Endodermal cell (in vitro differentiated cells): ENCODE results near the gene TMEM151A. TPM values are rescaled to one million over a fixed set of nuclear protein-coding genes. Genes with fewer than 3 reads are reported as not detected.
"Not testable (repeated sequence)": the region's sequence is repeated elsewhere in the genome, so short reads cannot be mapped to it uniquely, and the experiment has no call there.

ENCODE experiments used
- DNase-seq: peaks from one replicate; pipeline ENCODE4 v3.0.0-alpha.2; 2017
- H3K27ac ChIP-seq: 2 replicates; pipeline ENCODE4 v1.5.1; 2013; ENCODE audit warnings: mild to moderate bottlenecking, low read depth, low read length, moderate library complexity
- H3K27me3 ChIP-seq: 2 replicates; pipeline ENCODE4 v1.6.1; 2013; ENCODE audit warnings: mild to moderate bottlenecking, low read length, moderate library complexity; ENCODE audit not compliant: insufficient read depth, control insufficient read depth, poor library complexity, severe bottlenecking
- H3K36me3 ChIP-seq: 2 replicates; pipeline ENCODE4 v1.7.0; 2013; ENCODE audit warnings: mild to moderate bottlenecking, low read length, moderate library complexity; ENCODE audit not compliant: control insufficient read depth, insufficient read depth
- H3K4me1 ChIP-seq: one replicate; pipeline ENCODE4 v1.7.0; 2013; ENCODE audit warnings: low read length; ENCODE audit not compliant: control insufficient read depth, insufficient read depth
- H3K4me3 ChIP-seq: 2 replicates; pipeline ENCODE4 v1.5.1; 2013; ENCODE audit warnings: mild to moderate bottlenecking, low read length, moderate library complexity
- H3K9ac ChIP-seq: 2 replicates; pipeline ENCODE4 v1.6.1; 2013; ENCODE audit warnings: mild to moderate bottlenecking, low read length, moderate library complexity; ENCODE audit not compliant: poor library complexity, severe bottlenecking; ENCODE audit errors: extremely low read depth
- H3K9me3 ChIP-seq: 2 replicates; pipeline ENCODE4 v1.6.1; 2013; ENCODE audit warnings: mild to moderate bottlenecking, low read length, moderate library complexity; ENCODE audit not compliant: control insufficient read depth
- H3K27ac Mint-ChIP-seq: 2 replicates; pipeline ENCODE4 v1.8.0; 2020; ENCODE audit warnings: mixed read lengths
- H3K27me3 Mint-ChIP-seq: 2 replicates; pipeline ENCODE4 v1.8.0; 2021; ENCODE audit warnings: mild to moderate bottlenecking, mixed read lengths; ENCODE audit not compliant: insufficient read depth
- H3K36me3 Mint-ChIP-seq: 2 replicates; pipeline ENCODE4 v1.8.0; 2020; ENCODE audit warnings: low read depth, mixed read lengths
- H3K4me1 Mint-ChIP-seq: 2 replicates; pipeline ENCODE4 v1.8.0; 2020; ENCODE audit warnings: mixed read lengths
- H3K4me3 Mint-ChIP-seq: 2 replicates; pipeline ENCODE4 v1.8.0; 2020; ENCODE audit warnings: mild to moderate bottlenecking, moderate library complexity, mixed read lengths
- H3K9me3 Mint-ChIP-seq: 2 replicates; pipeline ENCODE4 v1.8.0; 2020; ENCODE audit warnings: mild to moderate bottlenecking, mixed read lengths
- WGBS, 2 experiments: methylation state at CpG; one replicate each; pipeline versions ENCODE4 v1.1.5 to v1.1.7; 2013; ENCODE audit warnings: missing lambda C conversion rate in 2 of 2, mixed read lengths in 1 of 2; ENCODE audit not compliant: insufficient coverage in 1 of 2, insufficient read length in 1 of 2; 5-methylcytosine and 5-hydroxymethylcytosine counted together
- total RNA-seq, 2 donors: library from RNA; stranded (reverse); fragmentation: NEBNext Ultra II Directional in 1 of 2; extraction: Animal tissue kit (Norgen Biotek cat#: 25700) in 1 of 2; gene quantifications; 2 replicates in 1 of 2; 3 replicates in 1 of 2; pipeline ENCODE4 v1.2.1, GENCODE V29; 2021
- TF ChIP-seq, protein P1 (sequence below): fragments of 200-600 bp; sonication (generic); conservative IDR thresholded peaks from 2 replicates; pipeline ENCODE4 v1.5.0; 2021; ENCODE audit warnings: antibody characterized with exemption, mild to moderate bottlenecking

TMEM151A gene
- total RNA-seq, 2 donors from 2014 or later = 0.20 TPM; not detected in 1

DNA sequence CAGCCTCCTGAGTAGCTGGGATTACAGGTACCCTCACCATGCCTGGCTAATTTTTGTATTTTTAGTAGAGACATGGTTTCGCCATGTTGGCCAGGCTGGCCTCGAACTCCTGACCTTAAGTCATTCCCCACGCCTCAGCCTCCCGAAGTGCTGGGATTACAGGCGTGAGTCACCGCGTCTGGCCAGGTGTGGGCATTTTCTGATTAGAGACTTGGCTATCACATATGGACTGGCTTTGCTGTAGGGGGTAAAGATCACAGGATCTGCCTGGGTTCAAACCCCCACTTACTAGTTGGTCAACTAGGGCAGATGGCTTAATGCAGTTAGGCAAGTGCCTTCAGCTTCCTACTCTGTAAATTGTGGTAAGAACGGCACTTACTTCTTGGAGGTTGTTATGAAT, 18.6 kb downstream of the TMEM151A start:
- H3K36me3 Mint-ChIP-seq = no peaks in the 10 kb centered on the region
- no peaks in the 10 kb centered on the region for H3K9me3 Mint-ChIP-seq
- 92 to 94% methylated on average over 7 to 8 of the region's 8 CpGs for WGBS, 2 experiments
- Histone ChIP-seq H3K9ac (no peak overlapping the region), H3K36me3 (no peaks in the 10 kb centered on the region), H3K27me3 (no peaks in the 10 kb centered on the region), H3K27ac (no peak overlapping the region), H3K4me3 (no peak overlapping the region), H3K9me3 (no peaks in the 10 kb centered on the region), H3K4me1 (peaks cover 3% of the 10 kb centered on the region)
- H3K4me3 Mint-ChIP-seq = no peak overlapping the region
- peaks cover 5% of the 10 kb centered on the region for H3K4me1 Mint-ChIP-seq
- TF ChIP-seq, protein P1, sequence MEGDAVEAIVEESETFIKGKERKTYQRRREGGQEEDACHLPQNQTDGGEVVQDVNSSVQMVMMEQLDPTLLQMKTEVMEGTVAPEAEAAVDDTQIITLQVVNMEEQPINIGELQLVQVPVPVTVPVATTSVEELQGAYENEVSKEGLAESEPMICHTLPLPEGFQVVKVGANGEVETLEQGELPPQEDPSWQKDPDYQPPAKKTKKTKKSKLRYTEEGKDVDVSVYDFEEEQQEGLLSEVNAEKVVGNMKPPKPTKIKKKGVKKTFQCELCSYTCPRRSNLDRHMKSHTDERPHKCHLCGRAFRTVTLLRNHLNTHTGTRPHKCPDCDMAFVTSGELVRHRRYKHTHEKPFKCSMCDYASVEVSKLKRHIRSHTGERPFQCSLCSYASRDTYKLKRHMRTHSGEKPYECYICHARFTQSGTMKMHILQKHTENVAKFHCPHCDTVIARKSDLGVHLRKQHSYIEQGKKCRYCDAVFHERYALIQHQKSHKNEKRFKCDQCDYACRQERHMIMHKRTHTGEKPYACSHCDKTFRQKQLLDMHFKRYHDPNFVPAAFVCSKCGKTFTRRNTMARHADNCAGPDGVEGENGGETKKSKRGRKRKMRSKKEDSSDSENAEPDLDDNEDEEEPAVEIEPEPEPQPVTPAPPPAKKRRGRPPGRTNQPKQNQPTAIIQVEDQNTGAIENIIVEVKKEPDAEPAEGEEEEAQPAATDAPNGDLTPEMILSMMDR = no peak
- H3K27ac Mint-ChIP-seq = no peak overlapping the region
- DNase-seq = peak; percentile 39
- peaks cover 28% of the 10 kb centered on the region for H3K27me3 Mint-ChIP-seq

DNA sequence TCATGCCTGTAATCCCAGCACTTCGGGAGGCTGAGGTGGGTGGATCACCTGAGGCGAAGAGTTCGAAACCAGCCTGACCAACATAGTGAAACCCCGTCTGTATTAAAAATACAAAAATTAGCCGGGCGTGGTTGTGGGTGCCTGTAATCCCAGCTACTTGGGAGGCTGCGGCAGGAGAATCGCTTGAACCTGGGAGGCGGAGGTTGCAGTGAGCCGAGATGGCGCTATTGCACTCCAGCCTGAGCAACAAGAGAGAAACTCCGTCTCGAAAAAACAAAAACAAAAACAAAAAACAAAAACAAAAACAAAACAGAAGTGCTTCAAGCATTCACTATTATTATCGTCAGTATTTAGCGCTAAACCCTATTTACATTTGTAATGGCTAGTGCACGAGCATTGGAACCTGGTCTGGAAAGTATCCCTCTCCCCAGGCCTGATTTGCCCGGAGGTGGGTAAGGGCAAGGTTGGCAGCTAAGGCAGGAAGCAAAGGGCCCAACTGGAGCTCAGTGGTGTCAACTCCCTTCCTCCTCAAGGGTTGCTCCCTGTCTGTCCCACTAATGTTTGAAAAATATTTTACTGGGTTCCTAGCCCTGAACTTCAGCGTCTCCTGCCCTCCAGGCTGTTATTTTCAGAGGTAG, 19.2 kb downstream of the TMEM151A start:
- H3K27me3 ChIP-seq, H3K36me3 Mint-ChIP-seq: not testable (repeated sequence)

DNA sequence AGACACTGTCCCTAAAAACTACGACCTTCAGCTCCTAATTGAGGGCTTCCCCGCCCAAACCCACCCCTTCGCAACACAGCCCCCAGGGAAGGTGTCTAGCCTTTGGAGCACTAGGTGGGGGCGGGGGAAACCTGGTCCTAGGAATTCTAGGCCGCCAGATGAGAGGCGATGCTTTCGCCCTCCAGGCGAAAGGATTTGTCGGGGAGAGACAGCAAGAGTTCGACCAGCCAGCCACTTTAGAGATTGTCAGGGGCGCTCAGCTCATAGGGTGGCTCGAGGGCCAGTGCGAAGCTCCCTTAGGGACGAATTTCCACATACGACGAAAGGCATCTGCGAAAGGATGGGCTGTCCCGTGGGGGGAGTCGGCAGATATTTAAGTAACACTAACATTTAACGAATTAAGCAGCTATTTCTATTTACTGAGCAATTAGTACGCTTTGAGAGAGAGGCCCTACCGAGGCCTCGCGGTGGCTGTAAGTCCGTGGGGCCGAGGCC, 19.8 kb downstream of the TMEM151A start:
- Mint-ChIP-seq H3K9me3 (no peaks in the 10 kb centered on the region), H3K36me3 (no peaks in the 10 kb centered on the region), H3K4me1 (peaks cover 5% of the 10 kb centered on the region), H3K4me3 (peak overlapping the region; percentile 72), H3K27me3 (peaks cover 33% of the 10 kb centered on the region), H3K27ac (peak overlapping the region; percentile 95)
- TF ChIP-seq, protein P1 = peak; percentile 92
- no peaks in the 10 kb centered on the region for H3K9me3 ChIP-seq
- no peaks in the 10 kb centered on the region for H3K27me3 ChIP-seq
- peak overlapping the region; percentile 64 for H3K9ac ChIP-seq
- DNase-seq = no peak
- 25 to 31% methylated on average over 9 to 26 of the region's 26 CpGs for WGBS, 2 experiments
- H3K4me3 ChIP-seq = peak overlapping the region; percentile 90
- peaks cover 3% of the 10 kb centered on the region for H3K4me1 ChIP-seq
- peak overlapping the region; percentile 81 for H3K27ac ChIP-seq
- H3K36me3 ChIP-seq = no peaks in the 10 kb centered on the region

More for the DNA sequence above, 19.2 kb downstream of the TMEM151A start:
- H3K27ac ChIP-seq, H3K9me3 ChIP-seq, H3K4me3 Mint-ChIP-seq, H3K36me3 ChIP-seq, H3K4me1 Mint-ChIP-seq, H3K4me3 ChIP-seq, H3K9ac ChIP-seq, H3K9me3 Mint-ChIP-seq, H3K27ac Mint-ChIP-seq, H3K4me1 ChIP-seq: not testable (repeated sequence)
- peaks cover 33% of the 10 kb centered on the region for H3K27me3 Mint-ChIP-seq
- WGBS, 2 experiments = 89 to 94% methylated on average over 17 to 18 of the region's 18 CpGs
- DNase-seq = peak; percentile 38
